Suprapubic skin (tissue), 3 donors: ENCODE results near the gene LRP1B.

Experiments used
- CTCF ChIP-seq, 2 donors: fragments of 200-600 bp in 1 of 2; fragments of 450-650 bp in 1 of 2; sonication (generic) in 1 of 2; IDR thresholded peaks; one replicate each; pipeline ENCODE4 v1.5.1; 2016 to 2019; ENCODE audit warnings: antibody characterized with exemption in 2 of 2, mild to moderate bottlenecking in 1 of 2, moderate library complexity in 1 of 2
- POLR2A ChIP-seq, 2 donors: fragments of 450-650 bp; IDR thresholded peaks; one replicate each; pipeline ENCODE4 v1.6.1; 2017; ENCODE audit warnings: antibody characterized with exemption in 2 of 2, mild to moderate bottlenecking in 2 of 2, moderate library complexity in 2 of 2

- TF ChIP-seq POLR2A (IDR thresholded peaks at IDR 0.05), result no peak
- TF ChIP-seq CTCF (IDR thresholded peaks at IDR 0.05), result no peak
These were observed 1527.4 kb downstream of the LRP1B start for GRCh38 chr2:140603416-140603815.
